Lung (tissue), 12 donors: ENCODE measurements around the gene TMEM9. TPM values are rescaled to one million over a fixed set of nuclear protein-coding genes. Genes with fewer than 3 reads are reported as not detected.

Experiments
- ATAC-seq: fragments of 200-7000 bp; cut with Tn5 transposase; one replicate; pipeline ENCODE4 v1.9.1; 2020; ENCODE audit warnings: moderate number of reproducible peaks; ENCODE audit not compliant: insufficient read depth, low FRiP score
- DNase-seq, 3 donors: peaks; one replicate each; pipeline ENCODE4 v3.0.0-alpha.2; 2013 to 2017
- H3K27ac ChIP-seq, 2 donors: one replicate each; pipeline ENCODE4 v1.5.1; 2013; ENCODE audit warnings: mild to moderate bottlenecking in 2 of 2, moderate library complexity in 2 of 2, control low read depth in 1 of 2, inconsistent platforms in 1 of 2, low read depth in 1 of 2, low read length in 1 of 2
- H3K27me3 ChIP-seq, 3 donors: one replicate each; pipeline ENCODE4 v1.5.1; 2013; ENCODE audit warnings: low read length in 2 of 3; ENCODE audit not compliant: control insufficient read depth in 3 of 3, insufficient read depth in 3 of 3
- H3K36me3 ChIP-seq, 4 donors: one replicate each; pipeline ENCODE4 v1.5.1; 2013; ENCODE audit warnings: low read length in 4 of 4, mild to moderate bottlenecking in 1 of 4, moderate library complexity in 1 of 4; ENCODE audit not compliant: control insufficient read depth in 4 of 4, insufficient read depth in 4 of 4
- H3K4me1 ChIP-seq, 5 donors: one replicate each; pipeline ENCODE4 v1.5.1; 2013; ENCODE audit warnings: low read length in 5 of 5, mild to moderate bottlenecking in 2 of 5, moderate library complexity in 1 of 5; ENCODE audit not compliant: control insufficient read depth in 5 of 5, insufficient read depth in 5 of 5
- H3K4me3 ChIP-seq: one replicate; pipeline ENCODE4 v1.5.1; 2013; ENCODE audit warnings: mild to moderate bottlenecking, control low read depth, moderate library complexity
- H3K9ac ChIP-seq, 2 donors: one replicate each; pipeline ENCODE4 v1.5.1; 2013; ENCODE audit warnings: low read length in 2 of 2, control low read depth in 1 of 2; ENCODE audit not compliant: insufficient read depth in 1 of 2
- H3K9me3 ChIP-seq, 4 donors: one replicate each; pipeline ENCODE4 v1.5.1; 2013; ENCODE audit warnings: low read length in 3 of 4, mild to moderate bottlenecking in 1 of 4, moderate library complexity in 1 of 4; ENCODE audit not compliant: control insufficient read depth in 4 of 4, insufficient read depth in 3 of 4
- whole genome bisulfite sequencing, 2 donors: extraction: QIAGEN DNeasy Blood & Tissue Kit; methylation state at CpG; one replicate each; pipeline ENCODE4 v1.1.7; 2013; 5-methylcytosine and 5-hydroxymethylcytosine counted together
- polyA plus RNA-seq, 2 donors: library from polyadenylated mRNA; stranded (reverse); fragments of 200-250 nt; gene quantifications; one replicate each; pipeline ENCODE4 v1.2.1, GENCODE V29; 2013
- total RNA-seq, 2 donors: library from RNA; depleted of rRNA in 1 of 2; stranded (reverse); fragments of >200 nt in 1 of 2; gene quantifications; one replicate each; pipeline ENCODE4 v1.2.1, GENCODE V29; 2014 to 2021
- TF ChIP-seq, protein P1 (sequence below): IDR thresholded peaks from 2 replicates; pipeline ENCODE4 v1.5.1; 2012; ENCODE audit warnings: mild to moderate bottlenecking; ENCODE audit errors: control extremely low read depth, extremely low read depth
- donor health status: control.
- donor health status: control.
- donor health status: Bipolar disorder and iron deficiency.
- donor health status: healthy.
- donor health status: DM: yes; HTN: yes; CAD: no.

The TMEM9 gene
- total and polyA plus RNA-seq, 4 donors, result 64.8 to 89.7 (median 77.6) TPM

DNA sequence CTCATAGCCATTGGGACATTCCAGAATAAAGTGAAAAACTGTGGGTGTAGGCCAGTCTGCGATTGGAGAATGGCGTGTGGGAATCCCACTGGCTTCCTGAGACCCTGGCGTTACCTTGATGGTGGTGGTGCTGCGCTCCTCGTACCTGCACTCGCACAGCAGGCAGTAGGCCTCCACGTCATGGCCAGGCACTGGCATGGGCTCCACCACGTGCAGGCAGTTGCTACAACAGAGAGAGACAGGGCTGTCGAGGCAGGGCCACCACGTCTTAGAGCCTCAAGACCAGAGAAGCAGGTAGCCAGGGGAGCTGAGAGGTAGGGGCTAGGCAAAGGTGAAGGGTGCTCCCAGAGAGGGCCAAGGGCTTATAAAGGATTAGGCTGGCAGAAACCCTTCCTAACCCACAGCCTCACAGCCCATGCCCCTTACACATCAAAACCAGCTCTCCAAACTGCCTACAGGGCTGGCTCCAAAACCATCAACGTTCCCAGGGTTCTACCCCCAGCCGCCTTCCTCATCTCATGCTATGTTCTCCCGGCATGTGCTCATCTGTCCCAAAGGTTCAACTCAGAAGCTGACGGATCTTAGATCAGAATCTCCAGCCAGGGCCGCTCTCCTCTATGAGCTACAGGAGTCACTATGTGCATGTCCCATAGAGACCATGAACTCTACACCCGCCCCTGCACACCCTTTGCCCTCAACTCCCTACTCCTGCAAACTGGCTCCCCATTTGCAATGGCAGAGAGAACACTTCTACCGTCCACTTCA lies 7.5 kb downstream of the TMEM9 start:
- TF ChIP-seq, protein P1, sequence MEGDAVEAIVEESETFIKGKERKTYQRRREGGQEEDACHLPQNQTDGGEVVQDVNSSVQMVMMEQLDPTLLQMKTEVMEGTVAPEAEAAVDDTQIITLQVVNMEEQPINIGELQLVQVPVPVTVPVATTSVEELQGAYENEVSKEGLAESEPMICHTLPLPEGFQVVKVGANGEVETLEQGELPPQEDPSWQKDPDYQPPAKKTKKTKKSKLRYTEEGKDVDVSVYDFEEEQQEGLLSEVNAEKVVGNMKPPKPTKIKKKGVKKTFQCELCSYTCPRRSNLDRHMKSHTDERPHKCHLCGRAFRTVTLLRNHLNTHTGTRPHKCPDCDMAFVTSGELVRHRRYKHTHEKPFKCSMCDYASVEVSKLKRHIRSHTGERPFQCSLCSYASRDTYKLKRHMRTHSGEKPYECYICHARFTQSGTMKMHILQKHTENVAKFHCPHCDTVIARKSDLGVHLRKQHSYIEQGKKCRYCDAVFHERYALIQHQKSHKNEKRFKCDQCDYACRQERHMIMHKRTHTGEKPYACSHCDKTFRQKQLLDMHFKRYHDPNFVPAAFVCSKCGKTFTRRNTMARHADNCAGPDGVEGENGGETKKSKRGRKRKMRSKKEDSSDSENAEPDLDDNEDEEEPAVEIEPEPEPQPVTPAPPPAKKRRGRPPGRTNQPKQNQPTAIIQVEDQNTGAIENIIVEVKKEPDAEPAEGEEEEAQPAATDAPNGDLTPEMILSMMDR, result no peak
- no peak overlapping the region for H3K27ac ChIP-seq
- no peak for ATAC-seq
- WGBS, 2 donors, result 89 to 90% methylated on average over 17 of the region's 17 CpGs
- peaks cover 0 to 2% (median 0%) of the 10 kb centered on the region in 5 donors for H3K4me1 ChIP-seq
- peaks cover 2 to 58% (median 48%) of the 10 kb centered on the region in 4 donors for H3K36me3 ChIP-seq
- H3K9ac ChIP-seq, result no peak overlapping the region
- DNase-seq, result peak in 1 of 3 donors; percentile 8
- H3K27me3 ChIP-seq, result no peaks in the 10 kb centered on the region
- no peaks in the 10 kb centered on the region for H3K9me3 ChIP-seq
- H3K4me3 ChIP-seq, result no peak overlapping the region

GRCh38 chr1:201145816-201146215 lies 8.5 kb downstream of the TMEM9 start:
- Histone ChIP-seq H3K4me3 (no peak overlapping the region), H3K9me3 (no peaks in the 10 kb centered on the region), H3K4me1 (no peaks in the 10 kb centered on the region), H3K36me3 (peaks cover 2 to 55% (median 52%) of the 10 kb centered on the region in 4 donors), H3K27me3 (no peaks in the 10 kb centered on the region), H3K9ac (no peak overlapping the region), H3K27ac (no peak overlapping the region)
- TF ChIP-seq, protein P1, result no peak
- ATAC-seq (no peak), DNase-seq (peak in 1 of 3 donors; percentile 9)
- 92 to 96% methylated on average over 7 of the region's 7 CpGs for WGBS, 2 donors

- peak in 1 of 3 donors; percentile 6 for DNase-seq
- no peak for ATAC-seq
- WGBS, 2 donors, result 88 to 90% methylated on average over 3 of the region's 3 CpGs
- no peaks in the 10 kb centered on the region for H3K4me1 ChIP-seq
- TF ChIP-seq, protein P1, result no peak
- no peaks in the 10 kb centered on the region for H3K27me3 ChIP-seq
- no peak overlapping the region for H3K4me3 ChIP-seq
- H3K9ac ChIP-seq, result no peak overlapping the region
- peaks cover 2 to 54% (median 52%) of the 10 kb centered on the region in 4 donors for H3K36me3 ChIP-seq
- no peaks in the 10 kb centered on the region for H3K9me3 ChIP-seq
- no peak overlapping the region for H3K27ac ChIP-seq
Observed at GRCh38 chr1:201145132-201145531, 9.1 kb downstream of the TMEM9 start.
